HepG2 (cell line): Measurements from ENCODE around the gene ABCG4. TPM values are rescaled to one million over a fixed set of nuclear protein-coding genes. Genes with fewer than 3 reads are reported as not detected.

ENCODE experiments used
- ATAC-seq: fragments of 200-7000 bp; cut with Tn5 transposase; 3 replicates; pipeline ENCODE4 v1.9.1; 2020; ENCODE audit warnings: mild to moderate bottlenecking, moderate library complexity
- BruUV-seq: library from RNA; stranded (reverse); fragments of 400-500 nt; replicated peaks from 2 replicates; lab custom pipeline; 2021; lab: Mats Ljungman, UMichigan
- CTCF ChIA-PET: fragments of 300-600 bp; formaldehyde crosslinking; extraction: SDS; loops from one replicate; lab custom pipeline; 2021; ENCODE audit warnings: low total read pairs, inconsistent platforms, low intra/inter-chr PET ratio; lab: Yijun Ruan, JAX
- POLR2A ChIA-PET: fragments of 350-600 bp; sonication (Branson Sonifier 250); formaldehyde crosslinking; loops from one replicate; lab custom pipeline; 2020; ENCODE audit warnings: antibody characterized with exemption, inconsistent platforms; lab: Yijun Ruan, JAX
- DNase-seq: peaks from one replicate; pipeline ENCODE4 v3.0.0-alpha.2; 2015; ENCODE audit warnings: low spot score
- FAIRE-seq: peaks from 3 replicates; lab custom pipeline; 2011; peaks lifted over from hg19 to GRCh38; lab: Jason Lieb, UNC
- H2AFZ ChIP-seq: one replicate; pipeline ENCODE4 v1.6.1; 2011; ENCODE audit warnings: low read length, inconsistent platforms
- H3K27ac ChIP-seq: fragments of 300-600 bp; 3 replicates; pipeline ENCODE4 v1.8.0; 2011; ENCODE audit warnings: mixed run types, mild to moderate bottlenecking, mixed read lengths, low read length, inconsistent platforms; ENCODE audit not compliant: insufficient read depth; ENCODE audit errors: extremely low read length
- H3K27me3 ChIP-seq, 2 experiments: fragments of 200-600 bp in 1 of 2; 2 replicates in 1 of 2; 3 replicates in 1 of 2; pipeline versions ENCODE4 v1.6.0 to v1.8.0; 2011; ENCODE audit warnings: low read length in 2 of 2, mild to moderate bottlenecking in 2 of 2, moderate library complexity in 2 of 2, inconsistent platforms in 1 of 2; ENCODE audit not compliant: insufficient read depth in 2 of 2, control insufficient read depth in 1 of 2
- H3K36me3 ChIP-seq, 2 experiments: fragments of 200-600 bp in 1 of 2; replicated peaks in 1 of 2; 2 replicates in 1 of 2; 3 replicates in 1 of 2; pipeline versions ENCODE4 v1.5.1 to v1.8.0; 2011; ENCODE audit warnings: low read length in 2 of 2, inconsistent platforms in 1 of 2; ENCODE audit not compliant: insufficient read depth in 2 of 2, control insufficient read depth in 1 of 2
- H3K4me1 ChIP-seq: 2 replicates; pipeline ENCODE4 v1.5.1; 2012; ENCODE audit warnings: low read length, inconsistent platforms; ENCODE audit not compliant: insufficient read depth
- H3K4me2 ChIP-seq: 2 replicates; pipeline ENCODE4 v1.6.0; 2011; ENCODE audit warnings: low read depth, low read length, inconsistent platforms
- H3K4me3 ChIP-seq, 3 experiments: fragments of 200-600 bp in 1 of 3; sonication (generic), shearing (Covaris generic) in 1 of 3; replicated peaks in 1 of 3; 2 replicates each; pipeline ENCODE4 v1.5.1; 2011 to 2016; ENCODE audit warnings: low read length in 3 of 3, inconsistent platforms in 2 of 3, low read depth in 2 of 3, mild to moderate bottlenecking in 2 of 3, control low read depth in 1 of 3, mixed read lengths in 1 of 3; ENCODE audit not compliant: insufficient read depth in 1 of 3
- H3K79me2 ChIP-seq: one replicate; pipeline ENCODE4 v1.6.1; 2011; ENCODE audit warnings: low read length, inconsistent platforms; ENCODE audit not compliant: insufficient read depth
- H3K9ac ChIP-seq: 2 replicates; pipeline ENCODE4 v1.6.0; 2011; ENCODE audit warnings: mild to moderate bottlenecking, low read depth, low read length, inconsistent platforms; ENCODE audit not compliant: insufficient read depth
- H3K9me3 ChIP-seq: 2 replicates; pipeline ENCODE4 v1.5.1; 2012; ENCODE audit warnings: mild to moderate bottlenecking, low read length
- H4K20me1 ChIP-seq: 2 replicates; pipeline ENCODE4 v1.6.0; 2011; ENCODE audit warnings: inconsistent platforms, mild to moderate bottlenecking, low read length, moderate library complexity; ENCODE audit not compliant: insufficient read depth
- ATF7 ChIP-seq, 2 experiments: fragments of 450-650 bp in 1 of 2; sonication (generic) in 1 of 2; formaldehyde crosslinking in 1 of 2; IDR thresholded peaks; 2 replicates each; pipeline versions ENCODE4 v1.4.0 to v1.6.1; 2016 to 2020; ENCODE audit warnings: antibody characterized with exemption in 1 of 2, mild to moderate bottlenecking in 1 of 2, missing genetic modification reagents in 1 of 2
- CEBPB ChIP-seq: IDR thresholded peaks from 2 replicates; pipeline ENCODE4 v1.6.1; 2011; ENCODE audit warnings: low read depth, low read length, improper control_type of control experiment, borderline replicate concordance
- FOSL2 ChIP-seq: sonication (generic); formaldehyde crosslinking; IDR thresholded peaks from 2 replicates; pipeline ENCODE4 v1.4.0; 2020; ENCODE audit warnings: missing genetic modification reagents
- ISX ChIP-seq: sonication (generic); formaldehyde crosslinking; conservative IDR thresholded peaks from 2 replicates; pipeline ENCODE4 v1.5.0; 2020; ENCODE audit warnings: missing genetic modification reagents
- MEF2D ChIP-seq: sonication (generic); formaldehyde crosslinking; IDR thresholded peaks from 2 replicates; pipeline ENCODE4 v1.5.1; 2020; ENCODE audit warnings: mild to moderate bottlenecking, missing genetic modification reagents
- NCOA5 ChIP-seq: sonication (generic); formaldehyde crosslinking; IDR thresholded peaks from 2 replicates; pipeline ENCODE4 v1.4.0; 2020; ENCODE audit warnings: missing genetic modification reagents
- NCOR1 ChIP-seq: fragments of 200-600 bp; sonication (generic); IDR thresholded peaks from 2 replicates; pipeline ENCODE4 v1.7.0; 2017; ENCODE audit warnings: antibody characterized with exemption, low read length, borderline replicate concordance
- NFYC ChIP-seq: IDR thresholded peaks from 2 replicates; pipeline ENCODE4 v1.6.1; 2016; ENCODE audit warnings: missing genetic modification reagents, missing compliant biosample characterization
- NR2F1 ChIP-seq, 2 experiments: fragments of 450-650 bp in 1 of 2; formaldehyde crosslinking in 1 of 2; IDR thresholded peaks; 2 replicates each; pipeline versions ENCODE4 v1.5.0 to v1.6.1; 2016 to 2020; ENCODE audit warnings: mild to moderate bottlenecking in 1 of 2, missing compliant biosample characterization in 1 of 2, missing genetic modification reagents in 1 of 2, moderate library complexity in 1 of 2
- PPARG ChIP-seq: conservative IDR thresholded peaks from 2 replicates; pipeline ENCODE4 v1.6.1; 2016; ENCODE audit warnings: missing biosample characterization, missing genetic modification reagents
- RFX3 ChIP-seq: IDR thresholded peaks from 2 replicates; pipeline ENCODE4 v1.6.1; 2016; ENCODE audit warnings: missing biosample characterization, missing genetic modification reagents
- TAF1 ChIP-seq: sonication (generic); formaldehyde crosslinking; IDR thresholded peaks from 2 replicates; pipeline ENCODE4 v1.4.0; 2020; ENCODE audit warnings: missing genetic modification reagents
- TARDBP ChIP-seq: sonication (generic); formaldehyde crosslinking; IDR thresholded peaks from 2 replicates; pipeline ENCODE4 v1.8.0; 2022; ENCODE audit warnings: mild to moderate bottlenecking, missing genetic modification reagents
- ZFX ChIP-seq: sonication (generic); formaldehyde crosslinking; IDR thresholded peaks from 2 replicates; pipeline ENCODE4 v1.4.0; 2020; ENCODE audit warnings: mild to moderate bottlenecking, low read depth, missing genetic modification reagents, moderate library complexity
- ZNF7 ChIP-seq: IDR thresholded peaks from 2 replicates; pipeline ENCODE4 v1.6.1; 2016; ENCODE audit warnings: missing biosample characterization, missing genetic modification reagents
- ZNF704 ChIP-seq: sonication (generic); formaldehyde crosslinking; IDR thresholded peaks from 2 replicates; pipeline ENCODE4 v1.8.1; 2023; ENCODE audit warnings: mild to moderate bottlenecking, inconsistent platforms, moderate library complexity, missing genetic modification reagents, borderline replicate concordance
- ZNF790 ChIP-seq: sonication (generic); formaldehyde crosslinking; IDR thresholded peaks from 2 replicates; pipeline ENCODE4 v1.8.0; 2022; ENCODE audit warnings: missing genetic modification reagents, mild to moderate bottlenecking, borderline replicate concordance
- ZSCAN9 ChIP-seq: IDR thresholded peaks from 2 replicates; pipeline ENCODE4 v1.6.1; 2016; ENCODE audit warnings: borderline replicate concordance
- WGBS: methylation state at CpG from one replicate; pipeline ENCODE4 v1.1.6; 2017; ENCODE audit warnings: low lambda C conversion rate; 5-methylcytosine and 5-hydroxymethylcytosine counted together
- in situ Hi-C: cut with HindIII; loops from 2 replicates; pipeline ENCODE4 v1.10.0; 2017; ENCODE audit warnings: low pct_unique_long_range_greater_than_20kb; ENCODE audit not compliant: extremely low pct_ligation_motif_present
- intact Hi-C: fragments of 100-400 bp; cut with micrococcal nuclease; formaldehyde crosslinking; loops from one replicate; pipeline ENCODE4 v1.10.0; 2022; ENCODE audit not compliant: unreplicated experiment
- polyA plus RNA-seq, 8 experiments: library from polyadenylated mRNA; depleted of rRNA in 3 of 8; stranded (reverse) in 7 of 8; unstranded in 1 of 8; fragments of >200 nt; fragmentation: Illumina TruSeq in 4 of 8; extraction: Trizol in 4 of 8; gene quantifications; 2 replicates each; pipeline versions ENCODE4 v1.2.1 to v1.2.3, GENCODE V29; 2011 to 2016; ENCODE audit warnings: low read depth in 4 of 8, missing spikeins in 1 of 8, mixed read lengths in 1 of 8; ENCODE audit not compliant: insufficient read depth in 1 of 8
- total RNA-seq, 5 experiments: library from RNA; depleted of rRNA; stranded (reverse); fragments of >200 nt; fragmentation: Illumina TruSeq; extraction: Trizol; gene quantifications; 2 replicates each; pipeline ENCODE4 v1.2.3, GENCODE V29; 2016; ENCODE audit warnings: low read depth in 1 of 5

Gene ABCG4
- total and polyA plus RNA-seq, 2 of the 13 experiments (the other 11 are each of a cell fraction or from before 2014, with no cell fraction given) = not detected

- peak; percentile 87 for TF ChIP-seq PPARG (CRISPR knock-in tag)
- peak; percentile 46 to 53; a peak in 2 of 4 replicates for TF ChIP-seq NR2F1 (CRISPR knock-in tag; IDR thresholded peaks at IDR 0.05)
Observed at GRCh38 chr11:119191265-119191664, 42.4 kb downstream of the ABCG4 start (continued).

- Histone ChIP-seq H3K36me3 (no peaks in the 10 kb centered on the region), H3K9me3 (no peaks in the 10 kb centered on the region), H3K27me3 (peaks cover 3 to 16% of the 10 kb centered on the region in 2 experiments), H3K79me2 (no peaks in the 10 kb centered on the region), H3K9ac (no peak overlapping the region), H3K4me3 (no peak overlapping the region), H3K27ac (no peak overlapping the region), H2AFZ (no peak overlapping the region)
- BruUV-seq = no TSS peak
- WGBS = 43% methylated on average over 3 of the region's 3 CpGs
- POLR2A ChIA-PET = no interaction called here
- DNase-seq (no peak), ATAC-seq (no peak), FAIRE-seq (no peak)
- in situ Hi-C loops (loop anchor here (10.0 kb wide), 1 partner anchor 283 kb away; no protein-coding TSS in a partner anchor), intact Hi-C loops (no loop called here)
- TF ChIP-seq RFX3 (CRISPR knock-in tag) (no peak), CEBPB (peak; percentile 69; the same call in 1 of the 2 replicates), FOSL2 (0 out of 2 replicates have a peak, but pooled peaks have one; percentile 16)
- TF ChIP-seq, all 625 proteins: peak for 2
- CTCF ChIA-PET = no interaction called here
- Histone ChIP-seq H3K4me1 (peaks cover 39% of the 10 kb centered on the region), H3K4me2 (no peak overlapping the region), H4K20me1 (no peaks in the 10 kb centered on the region)
Observed at GRCh38 chr11:119192111-119192510, 43.3 kb downstream of the ABCG4 start.

- Histone ChIP-seq H3K4me1 (peaks cover 40% of the 10 kb centered on the region), H4K20me1 (no peaks in the 10 kb centered on the region), H3K9ac (no peak overlapping the region), H3K4me3 (no peak overlapping the region), H3K4me2 (no peak overlapping the region), H2AFZ (no peak overlapping the region), H3K36me3 (no peaks in the 10 kb centered on the region), H3K9me3 (no peaks in the 10 kb centered on the region), H3K27ac (no peak overlapping the region), H3K79me2 (no peaks in the 10 kb centered on the region), H3K27me3 (peaks cover 3 to 16% of the 10 kb centered on the region in 2 experiments)
- DNase-seq (no peak), FAIRE-seq (no peak), ATAC-seq (no peak)
- 54% methylated on average over 5 of the region's 5 CpGs for WGBS
- in situ Hi-C loops (loop anchor here (10.0 kb wide), 1 partner anchor 282 kb away; no protein-coding TSS in a partner anchor), intact Hi-C loops (loop anchor here (1.0 kb wide), 1 partner anchor 9 kb away; no protein-coding TSS in a partner anchor)
- no TSS peak for BruUV-seq
- CTCF ChIA-PET = no interaction called here
- POLR2A ChIA-PET = interaction anchor here (0.8 kb wide), 1 partner anchor 24 kb away, joined by 4 read pairs; no protein-coding TSS in a partner anchor
- TF ChIP-seq ZNF790 (no peak), ZNF704 (CRISPR knock-in tag) (no peak), MEF2D (CRISPR knock-in tag) (no peak), ZFX (CRISPR knock-in tag) (no peak), ZNF7 (no peak), NCOA5 (CRISPR knock-in tag) (no peak), ZSCAN9 (CRISPR knock-in tag) (no peak), NCOR1 (no peak), ISX (no peak), ATF7 (IDR thresholded peaks at IDR 0.05) (no peak), ATF7 (CRISPR knock-in tag; IDR thresholded peaks at IDR 0.05) (no peak), TARDBP (no peak), TAF1 (CRISPR knock-in tag) (no peak), NFYC (CRISPR knock-in tag) (no peak)
Observed at GRCh38 chr11:119193001-119193400, 44.1 kb downstream of the ABCG4 start.
